Astrocyte of the cerebellum (primary cell): ENCODE measurements around the gene DGKH.

ENCODE experiments used
- DNase-seq: peaks from one replicate; pipeline ENCODE4 v3.0.0-alpha.2; 2011; ENCODE audit warnings: low read depth
- H3K4me3 ChIP-seq: 2 replicates; pipeline ENCODE4 v1.5.1; 2011; ENCODE audit warnings: mild to moderate bottlenecking, low read depth, low read length, moderate library complexity
- in situ Hi-C: cut with HindIII; loops from 2 replicates; pipeline ENCODE4 v1.10.0; 2017; ENCODE audit warnings: low sequenced_read_pairs
- TF ChIP-seq, protein P1 (sequence below): IDR thresholded peaks from 2 replicates; pipeline ENCODE4 v1.5.1; 2012; ENCODE audit warnings: low read length, low read depth, moderate library complexity, mild to moderate bottlenecking; ENCODE audit errors: missing control alignments

DGKH gene

GRCh38 chr13:42099962-42100675, 51.7 kb downstream of the DGKH start:
- TF ChIP-seq, protein P1, sequence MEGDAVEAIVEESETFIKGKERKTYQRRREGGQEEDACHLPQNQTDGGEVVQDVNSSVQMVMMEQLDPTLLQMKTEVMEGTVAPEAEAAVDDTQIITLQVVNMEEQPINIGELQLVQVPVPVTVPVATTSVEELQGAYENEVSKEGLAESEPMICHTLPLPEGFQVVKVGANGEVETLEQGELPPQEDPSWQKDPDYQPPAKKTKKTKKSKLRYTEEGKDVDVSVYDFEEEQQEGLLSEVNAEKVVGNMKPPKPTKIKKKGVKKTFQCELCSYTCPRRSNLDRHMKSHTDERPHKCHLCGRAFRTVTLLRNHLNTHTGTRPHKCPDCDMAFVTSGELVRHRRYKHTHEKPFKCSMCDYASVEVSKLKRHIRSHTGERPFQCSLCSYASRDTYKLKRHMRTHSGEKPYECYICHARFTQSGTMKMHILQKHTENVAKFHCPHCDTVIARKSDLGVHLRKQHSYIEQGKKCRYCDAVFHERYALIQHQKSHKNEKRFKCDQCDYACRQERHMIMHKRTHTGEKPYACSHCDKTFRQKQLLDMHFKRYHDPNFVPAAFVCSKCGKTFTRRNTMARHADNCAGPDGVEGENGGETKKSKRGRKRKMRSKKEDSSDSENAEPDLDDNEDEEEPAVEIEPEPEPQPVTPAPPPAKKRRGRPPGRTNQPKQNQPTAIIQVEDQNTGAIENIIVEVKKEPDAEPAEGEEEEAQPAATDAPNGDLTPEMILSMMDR: no peak
- no peak overlapping the region for H3K4me3 ChIP-seq
- in situ Hi-C loops: loop anchor here (25.0 kb wide), 1 partner anchor 438 kb away; no protein-coding TSS in a partner anchor
- DNase-seq: no peak

- in situ Hi-C loops: loop anchor here (25.0 kb wide), 1 partner anchor 439 kb away; no protein-coding TSS in a partner anchor
- TF ChIP-seq, protein P1: no peak
These were observed 52.5 kb downstream of the DGKH start for GRCh38 chr13:42100960-42101359.

GRCh38 chr13:42101821-42102585, 53.6 kb downstream of the DGKH start:
- TF ChIP-seq, protein P1: no peak
- H3K4me3 ChIP-seq: no peak overlapping the region
- in situ Hi-C loops: loop anchor here (25.0 kb wide), 1 partner anchor 440 kb away; no protein-coding TSS in a partner anchor
- DNase-seq: no peak

More at GRCh38 chr13:42100960-42101359, 52.5 kb downstream of the DGKH start:
- no peak for DNase-seq
- no peak overlapping the region for H3K4me3 ChIP-seq

GRCh38 chr13:42102961-42103865, 54.8 kb downstream of the DGKH start:
- in situ Hi-C loops: loop anchor here (25.0 kb wide), 1 partner anchor 441 kb away; no protein-coding TSS in a partner anchor
- H3K4me3 ChIP-seq: no peak overlapping the region
- TF ChIP-seq, protein P1: no peak
- DNase-seq: peak; percentile 68

DNA sequence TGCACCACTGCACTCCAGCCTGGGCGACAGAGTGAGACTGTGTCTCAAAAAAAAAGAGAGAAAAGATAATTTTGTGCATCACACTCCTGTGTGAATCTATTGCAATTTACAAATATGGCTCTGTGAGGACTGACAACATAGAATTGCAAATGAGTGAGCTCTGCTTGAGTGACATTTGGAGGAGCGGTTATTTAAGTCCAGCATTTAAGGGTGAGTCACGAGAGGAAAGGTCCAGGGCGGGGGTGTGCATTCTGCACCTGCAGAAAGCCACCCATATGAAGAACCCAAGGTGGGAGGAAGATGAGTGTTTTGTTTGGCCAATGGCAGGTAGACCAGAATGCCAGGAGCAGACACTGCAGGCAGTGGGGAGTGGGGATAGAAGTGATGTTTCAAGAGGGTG, 58.5 kb downstream of the DGKH start:
- TF ChIP-seq, protein P1: no peak
- no peak for DNase-seq
- in situ Hi-C loops: loop anchor here (25.0 kb wide), 1 partner anchor 445 kb away; no protein-coding TSS in a partner anchor
- H3K4me3 ChIP-seq: no peak overlapping the region

DNA sequence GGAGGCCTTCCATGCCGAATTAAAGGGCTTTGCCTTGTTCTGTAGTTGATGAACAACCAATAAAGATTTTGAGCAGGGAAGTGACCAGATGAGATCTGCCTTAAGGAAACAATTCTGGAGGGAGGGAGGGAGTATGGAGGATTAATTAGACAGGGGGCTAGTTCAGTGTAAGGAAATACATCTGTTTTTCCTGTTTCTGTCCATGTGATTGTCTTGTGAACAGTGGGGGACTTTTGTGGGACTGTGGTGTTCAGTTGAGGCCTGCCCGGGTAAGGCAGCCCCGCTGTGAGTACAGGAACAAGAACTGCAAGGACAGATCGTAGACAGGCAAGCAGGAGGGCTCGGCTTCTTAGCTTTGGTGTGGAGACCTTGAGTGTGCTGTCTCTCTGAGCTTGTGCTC, 59.0 kb downstream of the DGKH start:
- DNase-seq: no peak
- H3K4me3 ChIP-seq: no peak overlapping the region
- in situ Hi-C loops: loop anchor here (25.0 kb wide), 1 partner anchor 445 kb away; no protein-coding TSS in a partner anchor

More for the DNA sequence above, 59.0 kb downstream of the DGKH start:
- TF ChIP-seq, protein P1: no peak
